Tibial artery (tissue), 4 donors: ENCODE data around the gene PADI3.

ENCODE experiments used
- DNase-seq, 2 donors: peaks; one replicate each; pipeline ENCODE4 v3.0.0-alpha.2; 2019
- H3K27ac ChIP-seq, 2 donors: fragments of 200-600 bp; sonication (generic) in 1 of 2; 1 replicate in 1 of 2; 2 replicates in 1 of 2; pipeline ENCODE4 v1.5.1; 2018 to 2019; ENCODE audit warnings: mild to moderate bottlenecking in 1 of 2
- H3K27me3 ChIP-seq, 2 donors: fragments of 200-600 bp; sonication (generic) in 1 of 2; one replicate each; pipeline versions ENCODE4 v1.5.1 to v1.6.0; 2016 to 2019
- H3K36me3 ChIP-seq, 3 donors: fragments of 200-600 bp; sonication (generic) in 2 of 3; one replicate each; pipeline ENCODE4 v1.5.1; 2016 to 2019; ENCODE audit warnings: mild to moderate bottlenecking in 2 of 3
- H3K4me1 ChIP-seq, 4 donors: fragments of 200-600 bp; sonication (generic) in 2 of 4; 1 replicate in 3 of 4; 2 replicates in 1 of 4; pipeline ENCODE4 v1.5.1; 2016 to 2019
- H3K4me3 ChIP-seq, 2 donors: fragments of 200-600 bp; sonication (generic) in 1 of 2; 1 replicate in 1 of 2; 2 replicates in 1 of 2; pipeline ENCODE4 v1.5.1; 2018 to 2019; ENCODE audit warnings: mild to moderate bottlenecking in 2 of 2
- H3K9me3 ChIP-seq, 3 donors: fragments of 200-600 bp; sonication (generic) in 1 of 3; one replicate each; pipeline ENCODE4 v1.5.1; 2016 to 2019
- CTCF ChIP-seq, 2 experiments: fragments of 200-600 bp in 1 of 2; fragments of 450-650 bp in 1 of 2; IDR thresholded peaks; one replicate each; pipeline ENCODE4 v1.5.1; 2017 to 2019; ENCODE audit warnings: antibody characterized with exemption in 2 of 2, mild to moderate bottlenecking in 1 of 2, moderate library complexity in 1 of 2
- intact Hi-C: fragments of 100-400 bp; cut with DNase I; formaldehyde crosslinking; loops from one replicate; pipeline ENCODE4 v1.15.0; 2023; ENCODE audit warnings: low total_unique reads

PADI3 gene

GRCh38 chr1:17251701-17252376, 2.9 kb downstream of the PADI3 start:
- no peak for DNase-seq
- no peak for TF ChIP-seq CTCF (IDR thresholded peaks at IDR 0.05)
- intact Hi-C loops = no loop called here
- H3K4me3 ChIP-seq = no peak overlapping the region
- H3K27me3 ChIP-seq = peaks cover 0 to 59% of the 10 kb centered on the region in 2 donors
- H3K9me3 ChIP-seq = no peaks in the 10 kb centered on the region
- H3K27ac ChIP-seq = no peak overlapping the region
- no peaks in the 10 kb centered on the region for H3K4me1 ChIP-seq
- H3K36me3 ChIP-seq = no peaks in the 10 kb centered on the region

GRCh38 chr1:17255336-17255735, 6.4 kb downstream of the PADI3 start:
- DNase-seq = no peak
- intact Hi-C loops = no loop called here
- Histone ChIP-seq H3K4me1 (no peaks in the 10 kb centered on the region), H3K27me3 (peaks cover 0 to 77% of the 10 kb centered on the region in 2 donors), H3K4me3 (no peak overlapping the region), H3K36me3 (no peaks in the 10 kb centered on the region), H3K27ac (no peak overlapping the region), H3K9me3 (no peaks in the 10 kb centered on the region)
- no peak for TF ChIP-seq CTCF (IDR thresholded peaks at IDR 0.05)

GRCh38 chr1:17258116-17258757, 9.3 kb downstream of the PADI3 start:
- H3K4me1 ChIP-seq = no peaks in the 10 kb centered on the region
- H3K9me3 ChIP-seq = peaks cover 0 to 2% (median 0%) of the 10 kb centered on the region in 3 donors
- TF ChIP-seq CTCF (IDR thresholded peaks at IDR 0.05) = no peak
- H3K27me3 ChIP-seq = peaks cover 0 to 70% of the 10 kb centered on the region in 2 donors
- H3K27ac ChIP-seq = no peak overlapping the region
- no peaks in the 10 kb centered on the region for H3K36me3 ChIP-seq
- no peak for DNase-seq
- intact Hi-C loops = no loop called here
- no peak overlapping the region for H3K4me3 ChIP-seq

GRCh38 chr1:17258758-17259130, 9.8 kb downstream of the PADI3 start:
- no peaks in the 10 kb centered on the region for H3K4me1 ChIP-seq
- no peak for TF ChIP-seq CTCF (IDR thresholded peaks at IDR 0.05)
- intact Hi-C loops = no loop called here
- H3K9me3 ChIP-seq = peaks cover 0 to 3% (median 0%) of the 10 kb centered on the region in 3 donors
- H3K27me3 ChIP-seq = peaks cover 0 to 65% of the 10 kb centered on the region in 2 donors
- no peaks in the 10 kb centered on the region for H3K36me3 ChIP-seq
- DNase-seq = no peak
- no peak overlapping the region for H3K4me3 ChIP-seq
- H3K27ac ChIP-seq = no peak overlapping the region

GRCh38 chr1:17259233-17259873, 10.5 kb downstream of the PADI3 start:
- H3K27me3 ChIP-seq = peaks cover 0 to 63% of the 10 kb centered on the region in 2 donors
- no peaks in the 10 kb centered on the region for H3K36me3 ChIP-seq
- H3K4me1 ChIP-seq = no peaks in the 10 kb centered on the region
- peaks cover 0 to 3% (median 0%) of the 10 kb centered on the region in 3 donors for H3K9me3 ChIP-seq
- no peak for TF ChIP-seq CTCF (IDR thresholded peaks at IDR 0.05)
- no peak overlapping the region for H3K4me3 ChIP-seq
- no peak for DNase-seq
- no peak overlapping the region for H3K27ac ChIP-seq
- intact Hi-C loops = no loop called here
